HepG2 (cell line): ENCODE results near the gene PLA2R1. TPM values are rescaled to one million over a fixed set of nuclear protein-coding genes. Genes with fewer than 3 reads are reported as not detected.
A peak's percentile ranks its signal among the peaks of the same experiment; 100 is the strongest.

Experiments
- MBNL3 ChIP-seq: fragments of 250-450 bp; sonication (Bioruptor Pico); conservative IDR thresholded peaks from 2 replicates; pipeline ENCODE4 v1.8.0; 2022; ENCODE audit warnings: mild to moderate bottlenecking, inconsistent platforms
- PAWR ChIP-seq: sonication (generic); formaldehyde crosslinking; IDR thresholded peaks from 2 replicates; pipeline ENCODE4 v1.4.0; 2020; ENCODE audit warnings: missing genetic modification reagents, mild to moderate bottlenecking, borderline replicate concordance
- ZBTB10 ChIP-seq: sonication (generic); formaldehyde crosslinking; IDR thresholded peaks from 2 replicates; pipeline ENCODE4 v1.4.0; 2020; ENCODE audit warnings: missing genetic modification reagents, borderline replicate concordance
- ZBTB44 ChIP-seq: sonication (generic); formaldehyde crosslinking; IDR thresholded peaks from 2 replicates; pipeline ENCODE4 v1.4.0; 2020; ENCODE audit warnings: missing genetic modification reagents
- ZNF333 ChIP-seq: sonication (generic); formaldehyde crosslinking; IDR thresholded peaks from 2 replicates; pipeline ENCODE4 v1.4.0; 2020; ENCODE audit warnings: mild to moderate bottlenecking, missing genetic modification reagents, borderline replicate concordance
- ZNF407 ChIP-seq: sonication (generic); formaldehyde crosslinking; IDR thresholded peaks from one replicate; pipeline ENCODE4 v1.5.1; 2020; ENCODE audit warnings: mild to moderate bottlenecking, missing genetic modification reagents; ENCODE audit errors: not compliant biosample characterization
- ZNF512 ChIP-seq: sonication (generic); formaldehyde crosslinking; IDR thresholded peaks from 2 replicates; pipeline ENCODE4 v1.4.0; 2020; ENCODE audit warnings: mild to moderate bottlenecking, missing genetic modification reagents
- ZNF674 ChIP-seq: sonication (generic); formaldehyde crosslinking; IDR thresholded peaks from 2 replicates; pipeline ENCODE4 v1.5.0; 2020; ENCODE audit warnings: low read depth, mild to moderate bottlenecking, missing genetic modification reagents
- ZNF713 ChIP-seq: sonication (generic); formaldehyde crosslinking; IDR thresholded peaks from 2 replicates; pipeline ENCODE4 v1.4.0; 2020; ENCODE audit warnings: mild to moderate bottlenecking, missing genetic modification reagents
- polyA plus RNA-seq, 8 experiments: library from polyadenylated mRNA; depleted of rRNA in 3 of 8; stranded (reverse) in 7 of 8; unstranded in 1 of 8; fragments of >200 nt; fragmentation: Illumina TruSeq in 4 of 8; extraction: Trizol in 4 of 8; gene quantifications; 2 replicates each; pipeline versions ENCODE4 v1.2.1 to v1.2.3, GENCODE V29; 2011 to 2016; ENCODE audit warnings: low read depth in 4 of 8, missing spikeins in 1 of 8, mixed read lengths in 1 of 8; ENCODE audit not compliant: insufficient read depth in 1 of 8
- total RNA-seq, 5 experiments: library from RNA; depleted of rRNA; stranded (reverse); fragments of >200 nt; fragmentation: Illumina TruSeq; extraction: Trizol; gene quantifications; 2 replicates each; pipeline ENCODE4 v1.2.3, GENCODE V29; 2016; ENCODE audit warnings: low read depth in 1 of 5
- TF ChIP-seq, protein P1 (sequence below): IDR thresholded peaks from 2 replicates; pipeline ENCODE4 v1.6.1; 2016; ENCODE audit warnings: missing compliant biosample characterization, missing genetic modification reagents, borderline replicate concordance
- TF ChIP-seq, protein P2 (sequence below): sonication (generic); formaldehyde crosslinking; IDR thresholded peaks from 2 replicates; pipeline ENCODE4 v1.5.1; 2020; ENCODE audit warnings: missing genetic modification reagents, mild to moderate bottlenecking, borderline replicate concordance

Gene PLA2R1
- total and polyA plus RNA-seq, 2 of the 13 experiments (the other 11 are each of a cell fraction or from before 2014, with no cell fraction given) = not detected

GRCh38 chr2:159921752-159922404 lies 140.5 kb downstream of the PLA2R1 start (continued):
- TF ChIP-seq, protein P1, sequence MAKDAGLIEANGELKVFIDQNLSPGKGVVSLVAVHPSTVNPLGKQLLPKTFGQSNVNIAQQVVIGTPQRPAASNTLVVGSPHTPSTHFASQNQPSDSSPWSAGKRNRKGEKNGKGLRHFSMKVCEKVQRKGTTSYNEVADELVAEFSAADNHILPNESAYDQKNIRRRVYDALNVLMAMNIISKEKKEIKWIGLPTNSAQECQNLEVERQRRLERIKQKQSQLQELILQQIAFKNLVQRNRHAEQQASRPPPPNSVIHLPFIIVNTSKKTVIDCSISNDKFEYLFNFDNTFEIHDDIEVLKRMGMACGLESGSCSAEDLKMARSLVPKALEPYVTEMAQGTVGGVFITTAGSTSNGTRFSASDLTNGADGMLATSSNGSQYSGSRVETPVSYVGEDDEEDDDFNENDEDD (CRISPR knock-in tag) = no peak
- no peak for TF ChIP-seq ZBTB10
- no peak for TF ChIP-seq MBNL3 (CRISPR knock-in tag)
- TF ChIP-seq, protein P2, sequence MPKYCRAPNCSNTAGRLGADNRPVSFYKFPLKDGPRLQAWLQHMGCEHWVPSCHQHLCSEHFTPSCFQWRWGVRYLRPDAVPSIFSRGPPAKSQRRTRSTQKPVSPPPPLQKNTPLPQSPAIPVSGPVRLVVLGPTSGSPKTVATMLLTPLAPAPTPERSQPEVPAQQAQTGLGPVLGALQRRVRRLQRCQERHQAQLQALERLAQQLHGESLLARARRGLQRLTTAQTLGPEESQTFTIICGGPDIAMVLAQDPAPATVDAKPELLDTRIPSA (CRISPR knock-in tag) = no peak
- TF ChIP-seq ZNF512 (CRISPR knock-in tag) = no peak
- TF ChIP-seq ZNF713 = no peak
- TF ChIP-seq ZNF407 (CRISPR knock-in tag) = no peak
- 0 out of 2 replicates have a peak, but pooled peaks have one; percentile 57 for TF ChIP-seq ZNF333
- no peak for TF ChIP-seq ZNF674 (CRISPR knock-in tag)
- no peak for TF ChIP-seq ZBTB44 (CRISPR knock-in tag)
- TF ChIP-seq PAWR (CRISPR knock-in tag) = no peak
